ENCODE results near the gene OXTR.
"Not testable (repeated sequence)": the region's sequence is repeated elsewhere in the genome, so short reads cannot be mapped to it uniquely, and the experiment has no call there.

Gene OXTR

GRCh38 chr3:8739757-8740504 is 29.5 kb downstream of the OXTR start:
- no peak for DNase-seq

DNA sequence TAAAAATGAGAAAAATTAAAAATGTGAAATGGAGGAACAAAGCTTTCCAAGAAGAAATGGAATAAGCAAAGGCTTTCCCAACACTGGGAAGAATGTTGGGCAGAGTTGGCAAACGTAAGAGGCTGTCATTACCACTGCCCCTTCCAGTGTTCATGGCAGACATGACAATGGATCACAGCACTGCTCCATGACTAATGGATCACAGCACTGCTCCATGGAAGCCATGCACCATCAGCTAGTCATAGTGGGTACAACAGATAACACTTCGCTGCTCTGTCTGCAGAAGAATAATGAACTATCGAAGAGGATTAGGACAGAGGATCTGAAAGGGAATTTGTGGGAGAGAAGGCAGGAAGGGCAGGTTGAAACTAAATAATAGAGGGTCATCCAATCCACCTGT is 30.8 kb downstream of the OXTR start:
- DNase-seq, result no peak

GRCh38 chr3:8737823-8738222 is 31.6 kb downstream of the OXTR start:
- no peak for DNase-seq

- DNase-seq, result no peak
These were observed 32.1 kb downstream of the OXTR start for GRCh38 chr3:8737301-8737700.

GRCh38 chr3:8736436-8736835 is 33.0 kb downstream of the OXTR start:
- DNase-seq, result no peak

- DNase-seq, result no peak
These were observed 34.5 kb downstream of the OXTR start for GRCh38 chr3:8734908-8735307.

DNA sequence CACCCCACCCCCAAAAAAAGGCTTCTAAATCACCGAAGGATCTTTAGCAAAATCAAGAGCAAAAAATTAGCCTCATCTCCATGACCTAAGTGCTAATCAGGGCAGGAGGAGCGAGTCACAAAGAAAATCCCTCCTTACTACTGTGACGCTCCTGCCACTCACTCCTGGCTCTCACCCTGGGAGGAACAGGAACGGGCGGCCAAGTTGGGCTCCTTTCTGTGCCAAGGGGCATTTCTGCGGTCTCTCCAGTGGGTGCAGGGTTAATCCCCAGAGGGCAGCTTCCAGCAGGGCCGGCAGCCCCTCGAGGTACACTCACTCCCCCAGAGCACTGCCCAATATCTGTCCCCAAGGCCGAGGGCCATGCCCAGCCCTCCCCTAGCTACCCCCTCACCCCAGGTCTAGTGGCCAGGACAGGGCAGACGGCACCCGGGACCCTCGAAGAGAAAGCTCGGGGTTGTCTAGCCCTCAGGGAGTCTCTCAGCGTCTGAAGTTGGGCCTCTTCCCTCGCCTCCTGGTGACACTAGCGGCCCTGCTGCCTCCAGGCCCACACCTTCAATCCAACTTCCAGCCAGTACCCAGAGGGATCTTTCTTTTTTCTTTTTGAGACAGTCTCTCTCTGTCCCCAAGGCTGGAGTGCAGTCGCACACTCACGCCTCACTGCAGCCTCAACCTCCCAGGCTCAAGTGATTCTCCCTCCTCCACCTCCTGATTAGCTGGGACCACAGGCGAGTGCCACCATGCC is 35.1 kb downstream of the OXTR start:
- DNase-seq, result no peak

- no peak for DNase-seq
These were observed 35.9 kb downstream of the OXTR start, which contains the start of gene CAV3 for GRCh38 chr3:8733332-8734094. Gene CAV3 (plus strand): TSS chr3:8733802. CDS start chr3:8733877, 75 bp downstream.

GRCh38 chr3:8732413-8732812 is 37.0 kb downstream of the OXTR start:
- DNase-seq, result no peak

DNA sequence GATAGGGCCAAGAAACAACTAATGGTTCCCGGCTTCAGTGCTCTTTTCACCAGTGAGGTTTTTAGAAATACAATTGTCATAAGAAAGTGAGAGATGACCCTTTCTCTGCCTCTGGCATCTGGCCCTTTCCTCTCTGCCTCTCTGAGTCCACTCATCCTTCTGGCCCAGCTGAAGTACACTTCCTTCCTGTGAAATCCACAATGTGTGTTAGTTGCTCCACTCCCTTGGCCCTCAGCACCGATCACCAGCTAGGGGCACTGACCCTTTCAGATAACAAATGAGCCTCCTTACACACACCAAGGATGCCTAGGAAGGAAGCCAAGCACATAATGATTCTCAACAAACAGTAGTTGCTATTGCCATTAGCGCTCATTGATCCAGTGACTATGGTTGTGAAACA is 38.8 kb downstream of the OXTR start:
- no peak for DNase-seq

- no peak for DNase-seq
These were observed 39.9 kb downstream of the OXTR start for GRCh38 chr3:8729479-8729878.

DNA sequence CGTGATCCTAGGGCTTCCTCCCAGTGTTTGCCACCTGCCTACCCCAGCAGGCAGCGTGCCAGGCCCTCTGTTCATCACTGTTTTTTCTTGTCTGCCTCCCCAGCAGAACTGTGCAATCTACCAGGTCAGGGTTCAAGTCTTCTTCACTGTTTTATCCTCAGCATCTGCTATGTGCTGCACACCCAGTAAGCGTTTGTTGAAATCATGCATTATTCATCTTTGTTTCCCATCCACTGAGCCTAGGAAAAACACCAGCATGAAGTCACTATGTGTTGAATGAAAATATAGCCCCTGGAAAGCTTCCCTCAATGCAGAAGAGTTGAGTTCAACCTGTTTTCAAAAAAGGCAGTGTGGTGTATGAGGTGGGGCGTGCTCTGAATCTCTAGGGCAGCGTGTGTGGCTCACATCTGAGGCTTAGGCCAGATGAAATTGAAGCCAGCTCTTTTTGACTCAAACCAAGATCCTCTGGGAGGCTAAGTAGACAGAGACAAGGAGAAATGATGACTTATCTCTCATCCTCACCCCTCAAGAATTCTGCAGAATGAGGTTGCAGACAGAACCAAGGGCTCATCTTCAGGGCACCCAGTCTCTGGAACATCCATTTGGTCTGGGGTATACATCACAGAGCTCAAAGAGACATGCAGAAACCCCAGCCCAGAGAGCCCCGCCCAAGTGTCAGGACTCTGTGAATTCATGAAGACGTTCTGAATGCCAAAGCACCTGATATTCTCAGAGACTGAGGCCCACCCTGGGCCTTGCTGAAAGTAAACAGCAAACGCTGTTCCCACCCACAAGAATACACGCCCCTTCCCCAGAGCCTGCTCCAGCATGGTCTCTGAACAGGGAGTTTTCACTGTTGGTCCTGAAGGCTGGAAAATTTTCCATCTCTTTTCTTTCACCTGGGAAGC is 41.6 kb downstream of the OXTR start:
- no peak for DNase-seq

DNA sequence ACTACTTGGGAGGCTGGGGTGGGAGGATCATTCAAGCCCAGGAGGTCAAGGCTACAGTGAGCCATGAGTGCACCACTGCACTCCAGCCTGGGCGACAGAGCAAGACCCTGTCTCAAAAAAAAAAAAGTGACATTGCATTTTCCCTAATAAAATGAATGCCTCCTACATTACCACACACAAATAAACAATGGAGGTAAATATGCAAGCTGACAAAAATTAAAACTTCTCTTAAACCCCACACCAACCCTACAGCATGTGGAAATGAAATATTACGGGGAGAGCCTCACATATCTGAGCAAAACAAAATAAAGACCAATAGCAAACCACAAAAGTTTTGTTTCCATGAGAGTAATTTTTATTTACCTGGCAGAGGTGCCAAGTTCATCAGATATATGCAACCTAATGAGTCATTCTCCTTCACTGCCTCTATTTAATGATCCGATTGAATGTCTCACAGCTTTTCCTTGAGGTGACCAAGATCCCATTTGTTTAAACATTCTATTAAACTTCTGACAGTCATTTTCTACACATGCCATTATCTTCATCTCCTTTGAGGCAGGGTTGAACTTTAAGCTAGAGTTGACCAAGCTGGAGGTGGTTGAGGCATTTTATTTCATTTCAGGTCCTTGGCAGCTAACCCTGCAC is 45.2 kb downstream of the OXTR start:
- no peak for DNase-seq

DNA sequence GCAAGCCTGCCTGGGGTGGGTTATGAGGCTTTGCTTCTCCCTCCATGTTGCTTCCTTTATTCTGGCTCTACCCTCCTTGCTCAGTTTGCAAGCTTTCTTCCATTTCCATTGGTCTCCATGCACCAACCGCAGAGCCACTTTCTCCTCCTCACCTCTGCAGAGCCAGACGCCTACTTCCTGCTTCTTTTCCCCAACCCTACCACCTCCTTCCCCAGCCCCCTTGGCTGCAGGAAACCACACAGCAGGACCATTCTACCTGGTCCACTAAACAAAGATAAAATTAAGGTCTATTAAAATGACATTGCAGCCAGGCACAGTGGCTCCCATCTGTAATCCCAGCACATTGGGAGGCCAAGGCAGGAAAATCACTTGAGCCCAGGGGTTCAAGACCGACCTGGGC is 45.8 kb downstream of the OXTR start:
- no peak for DNase-seq

GRCh38 chr3:8722808-8723207 is 46.6 kb downstream of the OXTR start:
- no peak for DNase-seq

- not testable (repeated sequence) for DNase-seq
These were observed 53.7 kb downstream of the OXTR start for GRCh38 chr3:8715757-8716156.

DNA sequence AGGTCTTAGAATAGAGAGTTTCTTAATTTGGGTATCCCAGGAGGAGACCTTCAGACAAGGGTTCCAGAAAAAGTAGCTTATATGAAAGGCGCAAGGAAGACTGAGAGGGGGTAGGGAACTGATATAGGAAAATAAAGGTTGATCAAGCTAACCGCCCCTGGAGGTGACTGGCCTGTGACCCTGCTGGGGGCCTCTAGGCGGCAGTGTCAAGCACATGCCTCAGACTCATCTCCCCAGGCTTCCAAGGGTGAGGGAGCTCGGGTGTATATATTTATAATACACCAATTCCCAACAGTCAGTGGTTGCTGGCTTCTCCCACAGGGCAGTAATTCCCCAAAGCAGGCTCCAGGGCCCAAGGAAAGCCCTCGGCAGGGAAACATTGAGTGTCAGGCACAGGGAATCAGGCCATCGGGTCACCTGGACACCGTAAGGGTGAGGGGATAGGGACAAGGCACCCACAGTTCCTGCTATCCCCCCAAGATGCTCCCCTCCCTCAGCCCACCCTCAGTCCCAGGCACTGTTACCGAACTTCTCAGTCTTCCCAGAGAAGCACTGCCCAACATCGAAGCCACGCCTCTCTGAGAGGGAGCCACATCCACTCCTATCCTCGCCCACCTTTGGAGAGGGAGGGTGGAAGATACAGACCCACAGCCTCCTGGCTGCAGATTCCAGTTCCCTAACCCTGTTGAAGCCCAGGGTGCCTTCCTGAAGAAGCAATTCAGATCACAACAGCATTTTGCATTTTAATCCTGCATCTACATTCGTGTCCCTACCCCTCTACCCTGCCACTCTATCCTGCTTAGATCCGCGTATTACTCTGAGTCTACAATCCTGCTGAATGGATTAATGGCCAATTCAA is 55.3 kb downstream of the OXTR start:
- no peak for DNase-seq

DNA sequence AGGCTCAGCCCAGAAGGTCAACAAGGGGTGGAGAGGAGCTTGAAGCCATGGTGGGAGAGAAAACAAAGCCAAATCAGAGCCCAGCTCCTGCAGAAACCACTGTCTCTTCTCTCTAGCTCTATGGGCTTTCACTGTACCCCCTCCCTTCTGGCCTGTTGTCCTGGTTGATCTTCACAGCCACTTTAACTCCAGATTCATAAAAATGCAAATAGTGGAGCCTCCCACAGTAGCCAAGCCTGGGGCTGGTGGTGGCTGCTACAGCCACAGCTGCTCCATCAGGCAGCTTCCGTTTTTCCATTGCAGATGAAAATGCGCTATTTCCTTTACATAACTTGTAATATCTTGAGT is 56.5 kb downstream of the OXTR start:
- peak; percentile 49 for DNase-seq

- DNase-seq, result no peak
These were observed 57.1 kb downstream of the OXTR start for GRCh38 chr3:8712045-8712907.

All from NCI-H526 treated with DMSO at 0.1 percent for 48 hours (cell line).